NCI-H146 (cell line): ENCODE data around the gene PLCB4.

Experiments used
- DNase-seq: peaks from one replicate; lab custom pipeline; 2025; lab: John Stamatoyannopoulos, UW

PLCB4 gene

DNA sequence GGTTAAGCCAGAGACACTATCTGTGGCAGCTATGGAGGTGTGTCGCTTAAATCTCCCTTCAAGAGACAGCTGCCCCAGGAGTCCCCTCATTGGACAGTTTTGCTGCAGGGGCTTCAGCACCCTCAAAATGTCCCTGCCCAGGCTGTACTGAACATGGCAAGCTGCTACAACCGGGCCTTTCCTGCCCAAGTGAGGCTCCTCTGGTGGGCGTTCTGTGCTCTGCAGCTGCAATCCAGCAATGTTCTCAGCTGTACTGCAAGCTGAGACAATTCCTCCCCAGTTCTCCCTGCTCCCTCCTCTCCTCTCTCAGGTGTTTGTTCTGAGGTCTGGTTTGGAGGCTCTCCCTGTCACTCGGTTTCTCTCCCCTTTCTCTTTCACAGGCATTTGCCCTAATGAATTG, 254.7 kb downstream of the PLCB4 start:
- no peak for DNase-seq

DNA sequence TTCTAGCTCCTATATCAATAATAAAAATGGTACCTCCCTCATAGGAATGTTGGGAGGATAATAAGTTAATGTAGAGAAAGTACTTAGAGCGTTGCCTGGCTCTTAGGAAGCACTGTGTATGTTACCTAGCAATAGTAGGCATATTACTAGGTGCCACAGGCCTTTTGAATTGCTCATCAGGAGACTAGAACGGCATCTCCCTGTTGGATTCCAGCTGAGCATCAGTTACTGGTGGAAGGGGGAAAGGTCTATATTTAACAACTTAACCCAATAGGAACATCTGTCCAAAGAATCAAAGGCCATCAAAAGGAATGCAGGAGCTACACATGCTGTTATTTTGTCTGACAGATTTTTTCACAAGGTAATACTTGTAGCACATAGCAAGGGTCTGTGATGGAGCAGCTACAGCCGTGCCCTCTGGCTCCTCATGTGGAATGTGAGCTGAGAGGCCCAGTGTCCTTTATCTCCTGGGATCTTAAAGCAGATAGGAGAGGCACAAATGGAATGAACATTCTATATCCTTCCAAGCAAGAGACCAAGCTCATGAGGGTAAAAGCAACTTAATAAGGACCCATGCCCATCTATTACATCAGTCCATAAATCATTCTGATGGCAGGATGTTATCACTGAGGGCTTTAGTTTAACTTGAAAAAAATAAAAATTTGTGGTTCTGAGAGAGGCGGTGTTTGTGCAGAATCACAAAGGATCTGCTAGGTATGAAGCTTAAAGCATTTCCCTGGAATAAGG, 260.6 kb downstream of the PLCB4 start:
- DNase-seq, result peak; percentile 15

DNA sequence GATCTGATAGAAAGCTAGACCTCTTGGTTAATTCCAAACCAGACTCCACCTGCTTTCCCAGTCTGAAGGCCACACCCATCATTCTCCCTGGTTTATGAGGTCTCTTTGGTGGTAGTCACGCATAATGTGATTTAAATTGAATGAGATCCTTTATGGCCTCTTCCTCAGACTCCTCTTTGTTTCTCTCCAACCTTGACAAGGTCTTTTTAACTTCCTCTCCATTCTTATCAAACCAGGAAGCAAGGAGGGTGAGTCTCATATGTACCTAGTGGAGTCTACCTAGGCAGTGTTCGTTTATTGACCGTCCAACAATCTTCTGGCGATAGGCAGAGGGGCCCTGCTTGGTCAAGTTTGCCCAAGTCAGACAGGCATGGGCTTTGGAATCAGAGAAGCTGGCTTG, 261.3 kb downstream of the PLCB4 start:
- DNase-seq, result peak; percentile 13

DNA sequence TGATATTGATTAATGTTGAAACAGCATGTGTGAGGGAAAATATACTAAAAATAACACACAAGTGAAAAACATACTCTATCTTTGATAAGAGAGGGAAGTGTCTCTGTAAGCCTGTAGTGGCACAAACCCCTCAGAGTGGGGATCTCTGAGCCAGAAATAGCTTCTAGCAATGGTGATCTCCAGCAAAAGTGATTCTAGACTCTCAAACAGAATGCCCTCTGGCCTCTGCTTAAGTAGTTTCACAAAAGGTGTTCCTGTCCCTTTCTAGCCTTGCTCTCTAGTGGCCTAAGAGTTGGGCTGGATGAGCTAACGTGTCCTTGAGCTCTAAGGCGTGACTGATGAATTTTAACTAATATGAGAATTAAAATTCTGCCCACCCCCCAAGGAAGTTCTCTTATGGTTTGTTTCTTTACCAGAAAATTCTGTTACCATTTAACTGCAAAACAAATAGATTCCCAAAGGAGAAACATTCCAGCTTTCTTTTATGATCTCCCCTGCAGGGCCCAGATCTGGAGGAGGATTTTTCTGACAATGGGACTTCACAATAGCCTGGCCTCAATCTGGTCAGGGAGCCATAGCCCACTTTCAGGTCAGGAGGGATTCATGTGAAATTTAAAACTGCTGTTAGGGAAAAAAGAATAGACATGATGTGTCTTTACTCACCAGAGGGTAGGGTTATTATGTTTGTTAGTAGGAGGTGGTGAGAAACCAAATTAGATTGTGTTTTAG, 263.0 kb downstream of the PLCB4 start:
- no peak for DNase-seq

DNA sequence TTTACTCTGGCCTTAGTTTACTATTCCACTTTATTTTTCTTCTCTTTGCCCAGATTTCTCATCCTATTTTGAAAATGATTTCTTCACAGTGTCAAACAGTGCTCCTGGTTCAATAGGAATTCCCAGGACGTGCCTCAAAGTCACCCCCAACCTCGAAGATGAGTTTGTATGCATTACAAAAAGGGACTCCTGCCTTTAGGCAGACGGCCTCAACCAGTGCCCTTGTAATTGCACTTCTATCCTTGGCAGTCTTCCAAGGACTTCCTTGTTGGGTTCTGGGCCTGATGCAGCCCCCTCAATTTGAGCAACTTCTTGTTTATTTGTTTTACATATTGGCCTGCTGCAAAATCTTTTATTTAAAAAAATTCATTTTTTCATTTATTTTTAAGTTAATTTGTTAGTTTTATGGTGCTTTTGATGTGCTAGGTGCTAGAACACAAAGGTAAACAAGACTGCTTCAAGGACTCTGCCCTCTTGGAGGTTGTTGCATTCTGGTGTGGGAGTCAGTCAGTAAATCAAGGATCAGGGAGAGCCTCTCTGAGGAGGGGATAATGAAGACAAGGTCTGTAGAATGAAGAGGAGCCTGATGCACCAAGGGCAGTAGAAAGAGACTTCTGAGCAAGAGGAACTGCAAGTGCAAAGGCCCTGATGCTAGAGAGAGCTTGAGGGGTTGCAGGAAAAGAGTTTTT, 264.0 kb downstream of the PLCB4 start:
- DNase-seq, result peak; percentile 31

DNA sequence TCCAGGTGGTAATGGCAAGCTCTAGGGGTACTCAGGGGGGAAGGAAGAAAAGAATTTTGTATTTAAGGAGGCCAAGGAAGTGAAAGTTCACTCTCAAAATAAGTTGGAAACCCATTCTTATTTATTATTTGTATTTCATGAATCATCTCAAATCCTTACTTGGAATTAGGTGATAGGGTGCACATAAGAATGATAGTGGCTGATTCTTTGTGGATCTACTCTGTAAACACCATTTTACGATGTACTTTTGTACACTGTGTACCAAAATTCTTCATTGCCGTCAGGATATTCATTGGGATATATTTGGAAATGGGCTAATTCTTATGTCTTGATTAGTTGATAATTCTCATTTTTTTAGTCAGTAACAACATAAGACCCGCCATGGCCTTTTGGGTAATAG, 266.0 kb downstream of the PLCB4 start:
- no peak for DNase-seq

DNA sequence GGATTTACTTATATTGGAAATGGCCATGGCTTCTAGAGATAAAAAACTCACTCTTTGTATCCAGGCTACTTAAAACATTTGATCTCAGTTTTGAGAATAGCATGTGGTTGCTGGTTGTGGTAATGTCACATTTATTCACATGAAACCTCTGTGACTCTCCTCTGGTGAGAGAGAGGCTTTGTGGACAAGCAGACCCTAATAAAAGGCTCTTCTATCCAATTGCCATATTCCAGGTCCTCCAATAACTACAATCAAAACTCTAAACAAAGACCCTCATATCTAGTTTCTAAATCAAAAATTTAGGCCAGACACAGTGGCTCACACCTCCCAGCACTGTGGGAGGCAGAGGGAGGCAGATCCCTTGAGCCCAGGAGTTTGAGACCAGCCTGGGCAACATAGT, 269.2 kb downstream of the PLCB4 start:
- DNase-seq, result no peak

DNA sequence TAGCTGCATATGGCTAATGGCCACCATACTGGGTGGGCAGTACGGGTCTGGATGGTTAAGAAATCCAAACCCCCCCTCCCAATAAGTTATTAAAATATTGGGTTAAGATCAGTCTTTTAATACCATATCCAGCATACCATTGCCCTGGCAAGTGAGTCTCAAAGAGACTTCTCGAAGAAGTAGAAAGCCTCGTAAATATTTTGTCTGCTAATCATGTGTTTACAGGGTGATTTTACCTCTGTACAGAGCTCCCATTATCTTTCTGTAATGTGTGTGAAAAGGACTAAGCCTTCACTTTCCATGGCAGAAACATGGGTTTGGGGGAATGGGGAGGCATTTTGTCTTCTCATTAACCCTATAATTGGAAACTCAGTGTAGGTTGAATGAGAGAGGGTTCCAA, 270.8 kb downstream of the PLCB4 start:
- no peak for DNase-seq

DNA sequence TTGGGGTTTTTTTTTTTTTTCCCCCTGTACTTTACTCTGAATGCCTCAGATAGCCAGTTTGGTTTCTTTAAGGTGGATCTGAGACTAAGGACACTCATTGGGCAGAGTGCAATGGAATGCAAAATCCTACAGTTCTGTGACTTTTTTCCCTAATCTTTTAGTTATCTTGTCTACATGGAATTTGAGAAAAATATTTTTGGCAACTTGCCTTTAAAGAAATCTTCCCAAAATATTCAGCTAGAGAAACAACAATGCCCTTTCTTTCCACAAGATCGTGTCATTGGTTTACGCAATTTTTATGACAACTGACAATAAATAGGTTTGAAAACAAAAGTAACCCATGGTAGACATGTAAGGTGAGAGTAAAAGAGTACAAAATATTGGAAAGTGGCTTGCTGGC, 273.8 kb downstream of the PLCB4 start:
- DNase-seq, result no peak

DNA sequence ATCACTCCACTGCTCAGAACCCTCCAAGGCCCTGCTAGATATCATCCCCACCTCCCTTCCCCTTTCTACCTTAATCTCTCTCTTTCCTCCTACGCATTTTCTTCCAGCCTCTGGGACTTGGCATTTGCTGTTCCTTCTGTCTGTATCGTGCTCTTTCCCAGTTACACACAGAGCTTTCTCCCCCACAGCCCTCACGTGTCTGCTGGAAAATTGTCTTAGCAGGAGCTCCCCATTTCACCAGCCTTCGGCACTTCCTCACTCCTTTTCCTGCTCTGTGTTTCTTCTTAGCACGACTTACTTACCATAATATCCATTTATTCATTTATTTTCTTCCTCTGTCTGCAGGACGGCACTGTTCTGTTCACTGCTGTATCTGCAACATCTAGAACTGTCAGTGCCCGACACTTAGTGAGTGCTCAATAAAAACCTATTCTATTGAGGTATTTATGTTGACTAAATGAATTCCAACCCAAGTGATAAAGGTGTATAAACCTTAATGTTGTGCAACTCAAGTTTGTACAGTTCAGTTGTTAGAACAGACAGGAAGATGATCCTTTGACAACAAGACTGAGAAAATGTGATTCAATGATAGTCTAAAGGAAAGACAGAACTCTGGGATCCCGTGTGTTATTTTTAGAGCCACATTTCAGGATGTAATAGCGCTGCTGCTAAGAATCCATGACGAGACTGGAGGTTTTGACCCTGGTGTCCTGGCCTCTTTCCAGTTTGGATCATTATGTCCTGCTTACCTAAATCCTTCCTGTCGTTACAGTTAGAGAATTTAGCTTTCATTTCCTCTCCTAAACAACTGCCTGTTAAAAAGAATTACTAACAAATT, 275.4 kb downstream of the PLCB4 start:
- no peak for DNase-seq

DNA sequence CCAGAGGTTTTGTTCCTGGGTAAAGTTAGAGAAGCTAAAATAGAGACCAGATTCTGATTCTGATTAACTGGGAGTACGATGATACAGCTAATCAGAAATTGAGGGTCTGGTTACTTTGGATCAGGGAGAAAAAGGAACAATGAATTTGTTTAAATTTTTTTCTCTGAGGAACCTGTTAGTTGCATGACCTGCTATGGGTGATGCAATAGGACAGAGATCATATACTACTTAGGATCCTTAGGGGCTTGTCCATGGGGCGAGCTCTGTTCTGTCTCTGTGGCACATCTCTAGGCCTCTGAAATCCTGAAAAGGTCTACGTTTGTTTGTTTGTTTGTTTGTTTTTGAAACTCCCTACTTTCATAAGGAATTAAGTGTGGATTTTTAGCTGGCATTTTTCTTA, 279.4 kb downstream of the PLCB4 start:
- no peak for DNase-seq

DNA sequence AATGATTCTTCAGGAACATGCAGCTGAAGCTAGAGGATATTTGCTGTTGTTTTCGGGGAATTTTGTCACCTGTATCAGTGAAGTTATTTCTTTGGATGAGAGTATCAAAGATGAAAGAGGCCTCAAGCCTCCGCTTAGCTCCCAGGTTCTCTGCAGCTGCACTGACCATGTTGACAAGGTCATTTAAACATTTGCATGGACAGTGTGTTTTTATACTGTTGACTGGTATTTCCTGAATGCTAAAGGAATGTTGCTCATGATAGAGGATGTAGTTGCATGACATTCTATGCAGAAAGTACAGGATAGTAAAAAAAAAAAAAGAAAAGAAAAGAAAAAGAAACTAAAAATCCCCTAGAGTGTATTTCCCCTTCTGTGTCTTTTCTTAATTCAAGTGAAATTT, 279.9 kb downstream of the PLCB4 start:
- DNase-seq, result no peak

DNA sequence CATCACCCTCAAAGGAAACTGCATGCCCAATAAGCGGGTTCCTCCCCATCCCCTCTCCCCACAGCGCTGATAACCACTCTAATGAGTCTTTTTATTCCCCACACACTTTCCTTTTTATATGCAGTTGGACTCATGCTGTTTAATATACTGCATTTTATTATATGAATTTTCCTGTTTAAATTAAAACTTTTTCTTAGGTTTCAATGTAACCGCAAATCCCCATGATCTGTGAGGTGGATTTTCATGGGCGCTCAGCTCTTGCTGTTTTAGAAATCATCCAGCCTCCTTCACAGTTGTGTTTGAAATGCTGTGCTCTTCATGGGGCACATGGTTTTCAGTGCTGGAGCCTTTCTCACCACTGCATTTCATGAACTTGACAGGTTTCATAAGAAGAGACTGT, 280.4 kb downstream of the PLCB4 start:
- no peak for DNase-seq

DNA sequence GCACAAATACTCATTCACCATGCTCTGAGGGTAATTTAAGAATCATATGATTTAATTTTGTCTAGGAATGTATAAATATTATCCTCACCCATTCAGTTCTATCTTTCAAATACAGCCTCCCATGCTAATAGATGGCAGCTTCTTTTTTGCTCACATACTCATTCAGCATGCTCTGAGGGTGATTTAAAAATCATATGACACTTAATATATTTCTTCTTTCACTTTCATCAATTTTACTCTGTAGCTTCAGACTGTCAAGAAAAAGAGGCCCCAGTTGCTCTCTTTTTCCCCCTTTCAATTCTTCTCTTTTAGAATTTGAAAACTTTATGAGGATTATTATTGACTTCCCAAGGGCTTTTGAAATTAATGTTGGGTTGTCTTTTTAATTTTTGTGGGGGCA, 283.9 kb downstream of the PLCB4 start:
- no peak for DNase-seq

DNA sequence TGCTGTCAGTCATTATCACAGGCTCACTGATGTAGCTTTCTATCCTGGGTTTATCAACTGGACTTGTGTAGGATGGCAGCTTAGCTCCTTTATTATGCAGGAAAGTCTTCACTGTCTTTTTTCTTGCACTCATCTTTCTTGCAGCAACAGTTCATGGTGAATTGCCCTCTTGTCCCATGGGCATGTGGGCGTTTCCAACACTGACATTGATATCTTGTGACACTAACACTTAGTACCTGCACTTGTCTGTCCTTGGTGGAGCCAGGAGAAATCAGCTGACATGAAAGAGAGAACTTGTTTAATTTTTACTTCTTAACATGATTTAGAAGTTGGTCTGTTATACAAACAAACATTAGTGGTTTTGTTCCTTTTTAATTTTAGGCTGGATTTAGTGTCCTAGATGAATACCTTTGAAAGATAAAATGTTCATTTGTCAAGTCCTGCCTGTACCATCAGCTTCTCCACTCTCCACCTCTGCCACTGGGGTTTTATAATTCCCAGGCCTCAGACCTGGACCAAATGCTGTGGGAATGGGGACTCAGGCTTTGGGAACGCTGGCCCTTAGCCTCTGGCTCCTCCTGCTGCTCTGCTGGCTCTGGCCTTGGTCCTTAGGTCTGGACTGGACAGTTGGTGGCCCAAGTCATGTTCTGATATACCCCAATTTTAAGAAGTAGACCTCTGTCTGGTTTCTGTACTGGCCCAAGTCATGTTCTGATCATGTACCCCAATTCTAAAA, 284.5 kb downstream of the PLCB4 start:
- no peak for DNase-seq

DNA sequence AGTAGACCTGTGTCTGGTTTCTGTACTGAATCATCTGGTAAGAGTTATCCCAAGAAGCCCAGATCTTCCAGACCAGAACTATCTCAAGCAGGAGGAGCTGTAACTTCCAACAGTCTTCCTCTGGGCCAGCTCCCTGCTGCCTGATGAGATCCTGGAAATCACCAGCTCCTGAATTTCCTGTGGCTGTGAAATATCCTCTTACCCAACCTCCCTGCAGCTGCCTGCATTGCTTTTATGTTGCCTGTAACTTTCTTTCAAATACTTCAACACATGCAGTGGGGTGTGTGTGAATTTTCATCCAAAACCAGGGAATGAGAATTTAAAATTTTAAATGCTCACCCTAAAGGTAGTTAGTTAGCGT, 285.0 kb downstream of the PLCB4 start:
- no peak for DNase-seq

DNA sequence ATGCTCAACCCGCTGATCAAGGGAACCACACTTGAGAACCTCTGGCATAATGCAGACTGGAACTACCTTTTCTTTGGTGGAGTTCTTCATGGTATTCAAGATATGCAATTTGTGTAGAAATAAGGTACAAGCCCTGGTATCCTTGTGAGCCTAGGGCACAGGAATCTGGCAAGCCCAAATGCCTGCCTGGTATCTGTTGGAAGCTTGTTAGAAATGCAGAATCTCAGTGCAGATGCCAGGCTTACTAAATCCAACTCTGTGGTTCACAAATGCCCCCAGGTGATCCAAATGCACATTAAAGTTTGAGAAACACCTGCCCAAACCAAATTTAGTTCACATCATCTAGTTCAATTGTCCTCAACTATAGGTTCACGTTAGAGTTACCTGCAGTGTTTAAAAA, 285.7 kb downstream of the PLCB4 start:
- DNase-seq, result peak; percentile 11

DNA sequence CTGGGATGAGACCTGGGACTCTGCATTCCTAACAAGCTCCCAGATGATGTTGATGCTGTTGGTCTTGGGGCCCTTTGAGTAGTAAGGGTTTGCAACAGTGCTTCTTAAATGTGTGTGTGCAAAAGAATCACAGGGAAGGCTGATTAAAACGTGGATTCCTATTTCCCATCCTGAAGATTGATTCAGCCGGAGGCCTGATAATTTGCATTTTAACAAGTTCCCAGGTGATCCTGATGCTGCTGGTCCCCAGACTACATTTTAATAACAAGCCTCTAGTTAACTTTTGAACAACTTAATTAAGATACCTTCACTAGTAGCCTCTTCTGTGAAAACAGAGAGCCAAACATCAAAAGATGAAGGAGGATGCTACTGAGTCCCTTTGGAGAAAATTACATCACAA, 289.1 kb downstream of the PLCB4 start:
- DNase-seq, result no peak

DNA sequence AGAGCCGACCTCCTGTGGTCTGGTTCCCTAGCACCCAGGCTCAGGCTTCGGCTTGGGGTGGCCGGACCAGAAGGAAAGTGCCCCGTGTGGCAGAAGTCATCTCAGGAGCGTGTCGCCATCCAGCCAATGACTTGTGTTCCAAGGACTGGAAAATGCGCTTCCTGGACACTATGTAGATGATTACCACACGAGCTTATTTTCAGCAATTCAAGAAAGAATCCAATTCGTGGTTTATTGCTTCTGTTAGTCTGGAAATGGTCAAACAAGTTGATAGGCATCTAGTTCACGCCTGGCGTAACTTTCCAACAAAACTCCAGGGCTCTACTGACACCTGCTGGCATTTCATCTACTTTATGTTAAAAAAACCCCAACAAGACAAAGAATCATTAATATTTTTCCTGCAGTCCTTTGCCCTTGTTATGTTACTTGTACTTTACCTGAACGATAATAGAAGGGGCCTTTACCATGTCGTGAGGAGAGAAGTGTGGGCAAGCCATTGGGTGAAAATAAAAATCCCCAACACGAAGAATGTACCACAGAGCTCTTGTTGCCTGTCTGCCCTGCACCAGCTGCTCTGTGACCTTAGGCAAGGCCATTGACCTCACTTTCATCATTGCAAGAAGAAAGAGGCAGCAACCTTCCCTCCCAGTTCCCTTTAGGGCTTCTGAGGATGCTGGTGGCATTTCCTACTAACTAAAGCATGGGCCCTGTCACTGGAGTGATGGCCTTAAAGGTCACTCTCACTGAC, 290.8 kb downstream of the PLCB4 start:
- peak; percentile 50 for DNase-seq

DNA sequence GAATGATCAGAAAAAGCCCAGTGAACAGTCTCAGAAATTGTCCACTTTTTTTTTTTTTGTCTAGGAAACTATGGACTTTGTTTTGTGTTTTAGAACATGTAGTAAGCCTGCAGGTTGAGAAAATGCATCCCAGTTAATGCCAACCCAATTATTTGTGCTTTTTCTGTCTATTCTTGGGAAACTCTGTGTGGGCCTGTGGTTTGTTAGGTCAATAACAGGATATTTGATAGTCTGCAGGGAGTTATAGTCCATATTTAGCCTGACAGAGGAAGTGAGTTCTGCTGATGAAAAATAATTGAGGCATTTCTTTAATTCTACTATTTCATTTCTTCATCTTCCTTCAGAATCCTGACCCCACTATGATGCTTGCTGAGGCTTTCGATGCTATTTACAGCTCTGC, 291.5 kb downstream of the PLCB4 start:
- no peak for DNase-seq

DNA sequence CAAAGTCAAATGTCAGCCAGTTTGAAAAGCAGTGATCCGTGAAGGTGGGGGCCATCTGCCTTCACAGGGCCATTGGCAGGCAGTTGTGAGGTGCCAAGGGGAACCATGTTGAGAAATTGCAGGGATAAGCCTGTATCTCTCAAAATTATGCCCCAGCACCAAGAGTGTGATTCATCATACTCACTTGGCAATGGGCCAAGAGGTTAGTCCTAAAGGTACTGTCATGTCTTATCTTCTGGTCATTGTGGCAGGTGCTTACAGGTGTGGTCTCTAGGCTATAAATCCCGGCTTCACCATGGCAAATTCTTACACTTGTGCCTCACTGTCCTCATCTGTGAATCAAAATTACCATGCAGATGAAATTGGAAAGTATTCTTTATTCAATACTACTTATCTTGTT, 294.8 kb downstream of the PLCB4 start:
- peak; percentile 79 for DNase-seq
